GM12878 (cell line): ENCODE results near the gene NOTCH1. TPM values are rescaled to one million over a fixed set of nuclear protein-coding genes. Genes with fewer than 3 reads are reported as not detected.

ENCODE experiments used
- ATAC-seq: fragments of 200-7000 bp; cut with Tn5 transposase; 3 replicates; pipeline ENCODE4 v1.9.1; 2020; ENCODE audit warnings: mild to moderate bottlenecking, moderate library complexity
- BruUV-seq: library from RNA; stranded (reverse); fragments of 400-500 nt; replicated peaks from 2 replicates; lab custom pipeline; 2021; lab: Mats Ljungman, UMichigan
- CTCF ChIA-PET: fragments of 300-600 bp; sonication (Branson Sonifier 250); formaldehyde crosslinking; extraction: SDS; loops from one replicate; lab custom pipeline; 2021; ENCODE audit warnings: inconsistent platforms; lab: Yijun Ruan, JAX
- POLR2A ChIA-PET: fragments of 350-600 bp; formaldehyde crosslinking; extraction: SDS; loops from one replicate; lab custom pipeline; 2021; ENCODE audit warnings: inconsistent platforms; lab: Charles Lee
- RAD21 ChIA-PET: fragments of 300-600 bp; sonication (Branson Sonifier 250); formaldehyde crosslinking; loops from one replicate; lab custom pipeline; 2023; ENCODE audit warnings: antibody characterized with exemption; ENCODE audit not compliant: unreplicated experiment; lab: Charles Lee
- SMC1A ChIA-PET: fragments of 300-600 bp; sonication (Branson Sonifier 250); formaldehyde crosslinking; loops from one replicate; lab custom pipeline; 2023; ENCODE audit not compliant: unreplicated experiment, uncharacterized antibody; lab: Charles Lee
- DNase-seq: peaks from one replicate; pipeline ENCODE4 v3.0.0-alpha.2; 2011; ENCODE audit warnings: low read depth, low spot score
- FAIRE-seq: peaks from 3 replicates; lab custom pipeline; 2011; peaks lifted over from hg19 to GRCh38; lab: Jason Lieb, UNC
- H2AFZ ChIP-seq: 2 replicates; pipeline ENCODE4 v1.6.0; 2011; ENCODE audit warnings: low read depth, low read length, control low read depth; ENCODE audit not compliant: control insufficient read depth
- H3K27ac ChIP-seq: 2 replicates; pipeline ENCODE4 v1.5.1; 2011; ENCODE audit warnings: control low read depth; ENCODE audit not compliant: control insufficient read depth, insufficient read depth
- H3K27me3 ChIP-seq, 2 experiments: replicated peaks in 1 of 2; 2 replicates each; pipeline versions ENCODE4 v1.6.0 to v1.6.1; 2011; ENCODE audit warnings: low read length in 1 of 2; ENCODE audit not compliant: control insufficient read depth in 2 of 2, insufficient read depth in 2 of 2
- H3K36me3 ChIP-seq, 2 experiments: 2 replicates each; pipeline ENCODE4 v1.5.1; 2011; ENCODE audit warnings: low read length in 1 of 2; ENCODE audit not compliant: control insufficient read depth in 2 of 2, insufficient read depth in 2 of 2
- H3K4me1 ChIP-seq: 2 replicates; pipeline ENCODE4 v1.6.1; 2011; ENCODE audit warnings: mild to moderate bottlenecking, low read length, moderate library complexity, mixed read lengths; ENCODE audit not compliant: control insufficient read depth, insufficient read depth
- H3K4me2 ChIP-seq: 2 replicates; pipeline ENCODE4 v1.6.0; 2011; ENCODE audit warnings: control low read depth; ENCODE audit not compliant: control insufficient read depth, insufficient read depth
- H3K4me3 ChIP-seq: fragments of 200-600 bp; sonication (generic); 2 replicates; pipeline ENCODE4 v1.5.1; 2016
- H3K79me2 ChIP-seq: 2 replicates; pipeline ENCODE4 v1.6.0; 2011; ENCODE audit warnings: low read length; ENCODE audit not compliant: control insufficient read depth, insufficient read depth
- H3K9ac ChIP-seq: 2 replicates; pipeline ENCODE4 v1.8.0; 2011; ENCODE audit warnings: low read length, control low read depth, mixed read lengths; ENCODE audit not compliant: control insufficient read depth, insufficient read depth
- H3K9me3 ChIP-seq: replicated peaks from 3 replicates; pipeline ENCODE4 v1.5.1; 2011; ENCODE audit warnings: mild to moderate bottlenecking, low read length; ENCODE audit not compliant: control insufficient read depth, insufficient read depth
- H4K20me1 ChIP-seq: 2 replicates; pipeline ENCODE4 v1.6.0; 2011; ENCODE audit not compliant: control insufficient read depth, insufficient read depth
- BMI1 ChIP-seq: fragments of 450-650 bp; IDR thresholded peaks from 2 replicates; pipeline ENCODE4 v1.6.1; 2016; ENCODE audit warnings: mild to moderate bottlenecking, moderate library complexity, borderline replicate concordance
- CBX5 ChIP-seq: sonication (generic); IDR thresholded peaks from 2 replicates; pipeline ENCODE4 v1.6.1; 2016; ENCODE audit warnings: low read depth, moderate library complexity, mild to moderate bottlenecking, inconsistent platforms
- CHD2 ChIP-seq: IDR thresholded peaks from 2 replicates; pipeline ENCODE4 v1.6.1; 2011; ENCODE audit warnings: low read depth, low read length, improper control_type of control experiment, borderline replicate concordance
- FOXM1 ChIP-seq: IDR thresholded peaks from 2 replicates; pipeline ENCODE4 v1.6.1; 2012; ENCODE audit warnings: low read depth, mild to moderate bottlenecking, inconsistent platforms, low read length, moderate library complexity
- HDAC2 ChIP-seq: fragments of 200-600 bp; sonication (generic); IDR thresholded peaks from 2 replicates; pipeline ENCODE4 v1.6.1; 2017
- IRF5 ChIP-seq: fragments of 450-650 bp; IDR thresholded peaks from 2 replicates; pipeline ENCODE4 v1.6.1; 2017; ENCODE audit warnings: borderline replicate concordance
- JUNB ChIP-seq: IDR thresholded peaks from 2 replicates; pipeline ENCODE4 v1.6.1; 2016; ENCODE audit warnings: antibody characterized with exemption, mild to moderate bottlenecking
- KDM1A ChIP-seq: fragments of 200-600 bp; sonication (generic); IDR thresholded peaks from 2 replicates; pipeline ENCODE4 v1.6.1; 2016; ENCODE audit warnings: borderline replicate concordance
- KLF5 ChIP-seq: fragments of 450-650 bp; IDR thresholded peaks from 2 replicates; pipeline ENCODE4 v1.6.1; 2014; ENCODE audit warnings: mild to moderate bottlenecking; ENCODE audit not compliant: partially characterized antibody
- LARP7 ChIP-seq: fragments of 450-650 bp; IDR thresholded peaks from 2 replicates; pipeline ENCODE4 v1.6.1; 2017; ENCODE audit warnings: mild to moderate bottlenecking
- MTA3 ChIP-seq: IDR thresholded peaks from 2 replicates; pipeline ENCODE4 v1.6.1; 2012; ENCODE audit warnings: low read length, inconsistent platforms, borderline replicate concordance
- MYB ChIP-seq: fragments of 150-350 bp; IDR thresholded peaks from 2 replicates; pipeline ENCODE4 v1.6.1; 2014; ENCODE audit warnings: mild to moderate bottlenecking, low read depth, low read length, borderline replicate concordance
- NBN ChIP-seq: fragments of 450-650 bp; IDR thresholded peaks from 2 replicates; pipeline ENCODE4 v1.6.1; 2016
- NFXL1 ChIP-seq: fragments of 450-650 bp; IDR thresholded peaks from 2 replicates; pipeline ENCODE4 v1.6.1; 2017; ENCODE audit warnings: antibody characterized with exemption, mild to moderate bottlenecking, borderline replicate concordance
- SMC3 ChIP-seq: IDR thresholded peaks from 2 replicates; pipeline ENCODE4 v1.6.1; 2011; ENCODE audit warnings: low read length, improper control_type of control experiment, borderline replicate concordance
- SUZ12 ChIP-seq: fragments of 200-600 bp; sonication (generic); IDR thresholded peaks from one replicate; pipeline ENCODE4 v1.6.1; 2018; ENCODE audit warnings: antibody characterized with exemption, mild to moderate bottlenecking; ENCODE audit not compliant: unreplicated experiment
- YBX1 ChIP-seq: fragments of 450-650 bp; IDR thresholded peaks from 2 replicates; pipeline ENCODE4 v1.6.1; 2016; ENCODE audit warnings: antibody characterized with exemption
- ZNF622 ChIP-seq: fragments of 450-650 bp; IDR thresholded peaks from 2 replicates; pipeline ENCODE4 v1.6.1; 2017; ENCODE audit warnings: mild to moderate bottlenecking, inconsistent platforms
- ZZZ3 ChIP-seq: IDR thresholded peaks from 2 replicates; pipeline ENCODE4 v1.6.1; 2011; ENCODE audit warnings: low read depth; ENCODE audit not compliant: control insufficient read depth, insufficient read length
- WGBS: methylation state at CpG from one replicate; pipeline ENCODE4 v1.1.6; 2016; ENCODE audit warnings: low lambda C conversion rate; ENCODE audit not compliant: insufficient replicate concordance, insufficient coverage; ENCODE audit errors: missing lambda C conversion rate; 5-methylcytosine and 5-hydroxymethylcytosine counted together
- in situ Hi-C: fragments of 300-500 bp; cut with MboI; formaldehyde crosslinking; loops from 9 replicates; pipeline ENCODE4 v1.14.3; 2018; ENCODE audit warnings: mixed read lengths
- intact Hi-C: fragments of 100-400 bp; cut with micrococcal nuclease; formaldehyde crosslinking; loops from one replicate; pipeline ENCODE4 v1.14.2; 2022; ENCODE audit not compliant: unreplicated experiment
- polyA plus RNA-seq, 11 experiments: library from polyadenylated mRNA; depleted of rRNA in 4 of 11; unstranded in 6 of 11; stranded (reverse) in 5 of 11; fragments of >200 nt; fragmentation: Nextera tagmentation in 4 of 11; fragmentation: Illumina TruSeq in 1 of 11; extraction: Ambion mirVana in 4 of 11; extraction: Trizol in 1 of 11; gene quantifications; 1 replicate in 1 of 11; 2 replicates in 10 of 11; pipeline versions ENCODE4 v1.2.1 to v1.2.3, GENCODE V29; 2011 to 2016; ENCODE audit warnings: inconsistent platforms in 2 of 11, missing spikeins in 2 of 11, low read depth in 1 of 11
- total RNA-seq, 4 experiments: library from RNA; depleted of rRNA in 3 of 4; stranded (reverse); fragments of >200 nt in 3 of 4; fragmentation: Illumina TruSeq in 1 of 4; extraction: Trizol in 1 of 4; gene quantifications; 2 replicates each; pipeline versions ENCODE4 v1.2.1 to v1.2.3, GENCODE V29; 2013 to 2021

NOTCH1 gene
- total and polyA plus RNA-seq, 10 of the 15 experiments (the other 5 are each of a cell fraction or from before 2014, with no cell fraction given) = 0.02 to 40.0 (median 3.7) TPM

- DNase-seq (no peak), ATAC-seq (no peak), FAIRE-seq (no peak)
- no TSS peak for BruUV-seq
- in situ Hi-C loops (no loop called here), intact Hi-C loops (no loop called here)
- H4K20me1 ChIP-seq = no peaks in the 10 kb centered on the region
- 97% methylated on average over 28 of the region's 30 CpGs for WGBS
- H2AFZ ChIP-seq = no peak overlapping the region
- H3K79me2 ChIP-seq = peaks cover 4% of the 10 kb centered on the region
- ChIA-PET RAD21 (no interaction called here), POLR2A (no interaction called here), SMC1A (no interaction called here), CTCF (no interaction called here)
- H3K4me1 ChIP-seq = peaks cover 18% of the 10 kb centered on the region
- H3K27me3 ChIP-seq = no peaks in the 10 kb centered on the region
- no peak for TF ChIP-seq KLF5
- no peak overlapping the region for H3K9ac ChIP-seq
- no peak overlapping the region for H3K4me2 ChIP-seq
- H3K36me3 ChIP-seq = peaks cover 0 to 14% of the 10 kb centered on the region in 2 experiments; a peak in 2 of 4 replicates
- no peak overlapping the region for H3K27ac ChIP-seq
- no peak overlapping the region for H3K4me3 ChIP-seq
- H3K9me3 ChIP-seq = no peaks in the 10 kb centered on the region
These were observed 19.2 kb downstream of the NOTCH1 start for GRCh38 chr9:136526625-136527066.

GRCh38 chr9:136525841-136526499, 19.9 kb downstream of the NOTCH1 start:
- ChIA-PET RAD21 (no interaction called here), SMC1A (no interaction called here), POLR2A (no interaction called here), CTCF (no interaction called here)
- Histone ChIP-seq H3K9ac (no peak overlapping the region), H3K4me2 (no peak overlapping the region), H2AFZ (no peak overlapping the region), H3K36me3 (peaks cover 0 to 14% of the 10 kb centered on the region in 2 experiments; a peak in 2 of 4 replicates), H3K4me3 (no peak overlapping the region), H3K4me1 (peaks cover 16% of the 10 kb centered on the region), H3K9me3 (no peaks in the 10 kb centered on the region), H3K79me2 (peaks cover 4% of the 10 kb centered on the region), H3K27ac (no peak overlapping the region), H3K27me3 (no peaks in the 10 kb centered on the region), H4K20me1 (no peaks in the 10 kb centered on the region)
- no TSS peak for BruUV-seq
- in situ Hi-C loops (no loop called here), intact Hi-C loops (no loop called here)
- FAIRE-seq = no peak
- DNase-seq = no peak
- no peak for ATAC-seq
- 82% methylated on average over 27 of the region's 30 CpGs for WGBS
- TF ChIP-seq CHD2 (no peak), KDM1A (no peak), CBX5 (no peak), ZNF622 (no peak), FOXM1 (no peak), MTA3 (no peak), MYB (no peak), NBN (no peak), BMI1 (no peak), NFXL1 (no peak), IRF5 (no peak), JUNB (no peak), HDAC2 (no peak), YBX1 (no peak), SMC3 (no peak), SUZ12 (no peak), LARP7 (no peak), ZZZ3 (no peak)
